HK-2 (cell line): ENCODE results near the gene CBX4.

Source experiments
- DNase-seq: peaks from one replicate; pipeline ENCODE4 v3.0.0-alpha.2; 2018; ENCODE audit not compliant: unreplicated experiment

Gene CBX4

GRCh38 chr17:79829004-79829403, 10.2 kb downstream of the CBX4 start:
- DNase-seq = no peak

GRCh38 chr17:79826841-79827578, 12.2 kb downstream of the CBX4 start:
- no peak for DNase-seq

GRCh38 chr17:79826204-79826680, 13.0 kb downstream of the CBX4 start:
- no peak for DNase-seq

- no peak for DNase-seq
Measured at GRCh38 chr17:79825580-79825921, 13.7 kb downstream of the CBX4 start.

- DNase-seq = no peak
Measured at GRCh38 chr17:79824893-79825579, 14.2 kb downstream of the CBX4 start.

GRCh38 chr17:79824234-79824633, 15.0 kb downstream of the CBX4 start:
- no peak for DNase-seq

GRCh38 chr17:79822583-79823124, 16.6 kb downstream of the CBX4 start:
- no peak for DNase-seq

GRCh38 chr17:79821331-79822095, 17.7 kb downstream of the CBX4 start:
- DNase-seq = no peak

GRCh38 chr17:79820959-79821330, 18.3 kb downstream of the CBX4 start:
- no peak for DNase-seq

GRCh38 chr17:79819534-79820276, 19.5 kb downstream of the CBX4 start:
- DNase-seq = no peak

- no peak for DNase-seq
Measured at GRCh38 chr17:79819085-79819484, 20.2 kb downstream of the CBX4 start.

GRCh38 chr17:79818026-79818758, 21.0 kb downstream of the CBX4 start:
- DNase-seq = no peak

- DNase-seq = no peak
Measured at GRCh38 chr17:79815836-79816461, 23.3 kb downstream of the CBX4 start.

GRCh38 chr17:79814974-79815835, 24.0 kb downstream of the CBX4 start:
- DNase-seq = no peak

- no peak for DNase-seq
Measured at GRCh38 chr17:79814127-79814973, 24.9 kb downstream of the CBX4 start.

GRCh38 chr17:79813297-79814126, 25.7 kb downstream of the CBX4 start:
- DNase-seq = no peak

- DNase-seq = no peak
Measured at GRCh38 chr17:79812353-79813258, 26.6 kb downstream of the CBX4 start.
